Kidney epithelial cell (primary cell): ENCODE measurements around the gene FBLN1. TPM values are rescaled to one million over a fixed set of nuclear protein-coding genes. Genes with fewer than 3 reads are reported as not detected.

Experiments
- DNase-seq: peaks from one replicate; pipeline ENCODE4 v3.0.0-alpha.2; 2010; ENCODE audit warnings: low read depth
- H3K27me3 ChIP-seq: 2 replicates; pipeline ENCODE4 v1.6.0; 2011; ENCODE audit warnings: low read length; ENCODE audit not compliant: control insufficient read depth, insufficient read depth
- H3K36me3 ChIP-seq: 2 replicates; pipeline ENCODE4 v1.5.1; 2011; ENCODE audit warnings: low read length; ENCODE audit not compliant: control insufficient read depth, insufficient read depth
- H3K4me3 ChIP-seq: 2 replicates; pipeline ENCODE4 v1.5.1; 2011; ENCODE audit warnings: low read depth, mild to moderate bottlenecking, control low read depth, low read length
- total RNA-seq: library from RNA; depleted of rRNA; stranded (reverse); fragments of >200 nt; gene quantifications from 2 replicates; pipeline ENCODE4 v1.2.3, GENCODE V29; 2015
- TF ChIP-seq, protein P1 (sequence below): IDR thresholded peaks from 2 replicates; pipeline ENCODE4 v1.5.1; 2011; ENCODE audit warnings: mild to moderate bottlenecking, moderate library complexity, low read length, control low read depth, inconsistent platforms; ENCODE audit not compliant: insufficient read depth, poor library complexity, severe bottlenecking

Gene FBLN1
- total RNA-seq, 1 donor from 2014 or later, result 32.8 TPM

DNA sequence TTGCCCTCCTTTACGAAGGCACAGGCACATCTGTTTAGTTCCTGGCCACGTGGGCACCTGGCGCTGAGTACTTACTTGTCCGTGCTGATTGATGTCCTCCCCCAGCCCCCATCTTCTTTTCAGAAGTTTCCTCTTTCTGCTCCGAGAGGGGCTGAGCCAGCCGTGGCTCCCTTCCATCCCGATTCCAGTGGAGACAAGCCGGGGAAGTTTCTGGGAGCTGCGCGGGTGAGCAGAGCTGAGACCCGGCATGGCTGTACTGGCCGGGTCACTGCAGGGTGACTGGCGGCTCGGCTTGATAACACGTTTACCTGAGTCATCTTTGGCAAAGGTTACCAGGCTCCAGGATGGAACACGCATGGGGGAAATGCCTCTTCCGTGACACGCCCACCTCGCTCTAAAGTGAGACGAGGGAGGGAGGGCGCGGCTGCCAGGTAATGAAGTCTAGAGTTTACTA, 123.5 kb downstream of the FBLN1 start:
- no peak for DNase-seq
- Histone ChIP-seq H3K4me3 (no peak overlapping the region), H3K36me3 (no peaks in the 10 kb centered on the region), H3K27me3 (no peaks in the 10 kb centered on the region)
- TF ChIP-seq, protein P1, sequence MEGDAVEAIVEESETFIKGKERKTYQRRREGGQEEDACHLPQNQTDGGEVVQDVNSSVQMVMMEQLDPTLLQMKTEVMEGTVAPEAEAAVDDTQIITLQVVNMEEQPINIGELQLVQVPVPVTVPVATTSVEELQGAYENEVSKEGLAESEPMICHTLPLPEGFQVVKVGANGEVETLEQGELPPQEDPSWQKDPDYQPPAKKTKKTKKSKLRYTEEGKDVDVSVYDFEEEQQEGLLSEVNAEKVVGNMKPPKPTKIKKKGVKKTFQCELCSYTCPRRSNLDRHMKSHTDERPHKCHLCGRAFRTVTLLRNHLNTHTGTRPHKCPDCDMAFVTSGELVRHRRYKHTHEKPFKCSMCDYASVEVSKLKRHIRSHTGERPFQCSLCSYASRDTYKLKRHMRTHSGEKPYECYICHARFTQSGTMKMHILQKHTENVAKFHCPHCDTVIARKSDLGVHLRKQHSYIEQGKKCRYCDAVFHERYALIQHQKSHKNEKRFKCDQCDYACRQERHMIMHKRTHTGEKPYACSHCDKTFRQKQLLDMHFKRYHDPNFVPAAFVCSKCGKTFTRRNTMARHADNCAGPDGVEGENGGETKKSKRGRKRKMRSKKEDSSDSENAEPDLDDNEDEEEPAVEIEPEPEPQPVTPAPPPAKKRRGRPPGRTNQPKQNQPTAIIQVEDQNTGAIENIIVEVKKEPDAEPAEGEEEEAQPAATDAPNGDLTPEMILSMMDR, result no peak

GRCh38 chr22:45627489-45628233, 125.0 kb downstream of the FBLN1 start:
- DNase-seq, result no peak
- H3K4me3 ChIP-seq, result no peak overlapping the region
- TF ChIP-seq, protein P1, result no peak
- no peaks in the 10 kb centered on the region for H3K27me3 ChIP-seq
- no peaks in the 10 kb centered on the region for H3K36me3 ChIP-seq

DNA sequence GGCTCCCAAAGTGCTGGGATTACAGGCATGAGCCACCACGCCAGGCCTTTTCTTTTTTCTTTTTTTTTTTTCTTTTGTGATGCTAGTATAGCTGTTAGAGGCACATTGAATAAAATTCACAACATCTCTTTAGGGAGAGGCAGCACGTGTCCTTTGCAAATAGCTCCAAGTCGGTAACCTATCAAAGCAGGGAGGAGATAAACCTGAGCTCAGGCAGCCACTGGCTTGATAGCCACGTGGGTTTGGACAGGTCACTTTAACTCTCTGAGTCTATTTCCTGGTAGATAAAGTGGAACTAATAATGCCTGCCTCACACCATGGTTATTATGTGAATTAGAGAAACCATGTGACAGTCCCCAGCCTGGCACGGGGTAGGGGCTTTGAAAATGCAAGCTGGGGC, 125.8 kb downstream of the FBLN1 start:
- Histone ChIP-seq H3K27me3 (no peaks in the 10 kb centered on the region), H3K4me3 (no peak overlapping the region), H3K36me3 (no peaks in the 10 kb centered on the region)
- TF ChIP-seq, protein P1, result no peak
- DNase-seq, result no peak

- DNase-seq, result no peak
- H3K36me3 ChIP-seq, result no peaks in the 10 kb centered on the region
- H3K27me3 ChIP-seq, result no peaks in the 10 kb centered on the region
- no peak overlapping the region for H3K4me3 ChIP-seq
- TF ChIP-seq, protein P1, result no peak
Observed at GRCh38 chr22:45629469-45630089, 126.9 kb downstream of the FBLN1 start.

- TF ChIP-seq, protein P1, result no peak
- no peaks in the 10 kb centered on the region for H3K27me3 ChIP-seq
- H3K4me3 ChIP-seq, result no peak overlapping the region
- no peaks in the 10 kb centered on the region for H3K36me3 ChIP-seq
- no peak for DNase-seq
Observed at GRCh38 chr22:45630436-45630835, 127.8 kb downstream of the FBLN1 start.
